Tibial nerve (tissue), 3 donors: Measurements from ENCODE around the gene AFM.

Experiments
- POLR2A ChIP-seq, 2 donors: fragments of 450-650 bp; IDR thresholded peaks; one replicate each; pipeline ENCODE4 v1.6.1; 2017; ENCODE audit warnings: antibody characterized with exemption in 2 of 2, mild to moderate bottlenecking in 2 of 2, moderate library complexity in 2 of 2
- TF ChIP-seq, protein P1 (sequence below), 5 experiments: fragments of 200-600 bp in 3 of 5; fragments of 450-650 bp in 2 of 5; sonication (generic) in 3 of 5; IDR thresholded peaks; one replicate each; pipeline ENCODE4 v1.5.1; 2016 to 2019; ENCODE audit warnings: antibody characterized with exemption in 5 of 5, mild to moderate bottlenecking in 3 of 5, moderate library complexity in 2 of 5

DNA sequence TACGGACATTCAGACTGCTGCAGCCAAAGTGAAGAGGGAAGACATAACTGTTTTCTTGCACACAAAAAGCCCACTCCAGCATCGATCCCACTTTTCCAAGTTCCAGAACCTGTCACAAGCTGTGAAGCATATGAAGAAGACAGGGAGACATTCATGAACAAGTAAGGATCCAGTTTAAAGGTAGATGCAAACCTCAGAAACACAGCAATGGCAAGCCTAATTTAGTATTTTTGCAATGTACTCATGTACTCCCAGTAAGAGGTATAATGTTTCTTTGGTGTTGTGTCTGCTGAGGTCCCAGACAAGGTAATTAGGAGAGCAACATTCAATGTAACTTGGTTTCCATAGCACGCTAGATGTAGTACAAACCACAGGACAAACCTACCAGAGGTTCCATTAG, 40.9 kb upstream of the AFM start:
- TF ChIP-seq POLR2A (IDR thresholded peaks at IDR 0.05) = no peak
- TF ChIP-seq, protein P1, sequence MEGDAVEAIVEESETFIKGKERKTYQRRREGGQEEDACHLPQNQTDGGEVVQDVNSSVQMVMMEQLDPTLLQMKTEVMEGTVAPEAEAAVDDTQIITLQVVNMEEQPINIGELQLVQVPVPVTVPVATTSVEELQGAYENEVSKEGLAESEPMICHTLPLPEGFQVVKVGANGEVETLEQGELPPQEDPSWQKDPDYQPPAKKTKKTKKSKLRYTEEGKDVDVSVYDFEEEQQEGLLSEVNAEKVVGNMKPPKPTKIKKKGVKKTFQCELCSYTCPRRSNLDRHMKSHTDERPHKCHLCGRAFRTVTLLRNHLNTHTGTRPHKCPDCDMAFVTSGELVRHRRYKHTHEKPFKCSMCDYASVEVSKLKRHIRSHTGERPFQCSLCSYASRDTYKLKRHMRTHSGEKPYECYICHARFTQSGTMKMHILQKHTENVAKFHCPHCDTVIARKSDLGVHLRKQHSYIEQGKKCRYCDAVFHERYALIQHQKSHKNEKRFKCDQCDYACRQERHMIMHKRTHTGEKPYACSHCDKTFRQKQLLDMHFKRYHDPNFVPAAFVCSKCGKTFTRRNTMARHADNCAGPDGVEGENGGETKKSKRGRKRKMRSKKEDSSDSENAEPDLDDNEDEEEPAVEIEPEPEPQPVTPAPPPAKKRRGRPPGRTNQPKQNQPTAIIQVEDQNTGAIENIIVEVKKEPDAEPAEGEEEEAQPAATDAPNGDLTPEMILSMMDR (IDR thresholded peaks at IDR 0.05) = no peak
